ENCODE data around the gene SORCS1. TPM values are rescaled to one million over a fixed set of nuclear protein-coding genes. Genes with fewer than 3 reads are reported as not detected.

The SORCS1 gene
- total and polyA plus RNA-seq, 9 donors = 0.05 to 2.4 (median 1.0) TPM

GRCh38 chr10:106780632-106781031, 383.9 kb downstream of the SORCS1 start:
- H3K4me3 ChIP-seq = no peak overlapping the region
- intact Hi-C loops (cut with DNase I) = no loop called here
- no peaks in the 10 kb centered on the region for H3K36me3 ChIP-seq
- H3K9me3 ChIP-seq = no peaks in the 10 kb centered on the region
- H3K27ac ChIP-seq = no peak overlapping the region
- no peaks in the 10 kb centered on the region for H3K4me1 ChIP-seq (ENCODE audit: insufficient read depth)
- no peaks in the 10 kb centered on the region for H3K27me3 ChIP-seq
- WGBS, 3 donors = 75 to 84% (median 83%) methylated on average over 3 of the region's 3 CpGs
- TF ChIP-seq EP300 (IDR thresholded peaks at IDR 0.05) (no peak), CTCF (IDR thresholded peaks at IDR 0.05) (no peak), POLR2A (IDR thresholded peaks at IDR 0.05) (no peak)
- no peak for DNase-seq

- Histone ChIP-seq H3K4me3 (no peak overlapping the region), H3K4me1 (ENCODE audit: insufficient read depth) (no peaks in the 10 kb centered on the region), H3K9me3 (no peaks in the 10 kb centered on the region), H3K36me3 (no peaks in the 10 kb centered on the region), H3K27me3 (no peaks in the 10 kb centered on the region), H3K27ac (no peak overlapping the region)
- 34 to 38% (median 37%) methylated on average over 1 of the region's 1 CpG for WGBS, 3 donors
- TF ChIP-seq POLR2A (IDR thresholded peaks at IDR 0.05) (no peak), CTCF (IDR thresholded peaks at IDR 0.05) (no peak), EP300 (IDR thresholded peaks at IDR 0.05) (no peak)
- DNase-seq = no peak
- intact Hi-C loops (cut with DNase I) = no loop called here
These were observed 386.7 kb downstream of the SORCS1 start for GRCh38 chr10:106777841-106778240.

GRCh38 chr10:106775127-106775526, 389.4 kb downstream of the SORCS1 start:
- Histone ChIP-seq H3K4me1 (ENCODE audit: insufficient read depth) (no peaks in the 10 kb centered on the region), H3K4me3 (no peak overlapping the region), H3K27ac (no peak overlapping the region), H3K9me3 (no peaks in the 10 kb centered on the region), H3K36me3 (no peaks in the 10 kb centered on the region), H3K27me3 (no peaks in the 10 kb centered on the region)
- TF ChIP-seq POLR2A (IDR thresholded peaks at IDR 0.05) (no peak), CTCF (IDR thresholded peaks at IDR 0.05) (no peak), EP300 (IDR thresholded peaks at IDR 0.05) (no peak)
- WGBS, 3 donors = 33 to 43% (median 41%) methylated on average over 4 of the region's 4 CpGs
- intact Hi-C loops (cut with DNase I) = no loop called here
- DNase-seq = no peak

GRCh38 chr10:106772957-106773356, 391.5 kb downstream of the SORCS1 start:
- no peak for DNase-seq
- TF ChIP-seq POLR2A (IDR thresholded peaks at IDR 0.05) = no peak
- Histone ChIP-seq H3K27ac (no peak overlapping the region), H3K36me3 (no peaks in the 10 kb centered on the region), H3K4me1 (ENCODE audit: insufficient read depth) (no peaks in the 10 kb centered on the region), H3K4me3 (no peak overlapping the region), H3K27me3 (no peaks in the 10 kb centered on the region), H3K9me3 (no peaks in the 10 kb centered on the region)
- WGBS, 3 donors = 69 to 75% (median 72%) methylated on average over 2 of the region's 2 CpGs
- intact Hi-C loops (cut with DNase I) = no loop called here

GRCh38 chr10:106771154-106771553, 393.4 kb downstream of the SORCS1 start:
- intact Hi-C loops (cut with DNase I) = no loop called here
- Histone ChIP-seq H3K27ac (no peak overlapping the region), H3K9me3 (no peaks in the 10 kb centered on the region), H3K4me1 (ENCODE audit: insufficient read depth) (no peaks in the 10 kb centered on the region), H3K36me3 (no peaks in the 10 kb centered on the region), H3K27me3 (no peaks in the 10 kb centered on the region), H3K4me3 (no peak overlapping the region)
- no peak for DNase-seq
- TF ChIP-seq EP300 (IDR thresholded peaks at IDR 0.05) (no peak), POLR2A (IDR thresholded peaks at IDR 0.05) (no peak), CTCF (IDR thresholded peaks at IDR 0.05) (no peak)
- 48 to 53% (median 51%) methylated on average over 2 of the region's 2 CpGs for WGBS, 3 donors

Measured in ovary (tissue), 9 donors.